Astrocyte (in vitro differentiated cells and primary cell): Measurements from ENCODE around the gene NRP1. TPM values are rescaled to one million over a fixed set of nuclear protein-coding genes. Genes with fewer than 3 reads are reported as not detected.

ENCODE experiments used
- DNase-seq: peaks from one replicate; pipeline ENCODE4 v3.0.0-alpha.2; 2010; ENCODE audit warnings: low read depth
- FAIRE-seq: peaks from 2 replicates; lab custom pipeline; 2011; peaks lifted over from hg19 to GRCh38; lab: Jason Lieb, UNC
- H2AFZ ChIP-seq: 2 replicates; pipeline ENCODE4 v1.6.0; 2012; ENCODE audit warnings: low read depth, low read length, inconsistent platforms
- H3K27ac ChIP-seq: 2 replicates; pipeline ENCODE4 v1.5.1; 2011; ENCODE audit warnings: low read depth, low read length, inconsistent platforms
- H3K27me3 ChIP-seq: 2 replicates; pipeline ENCODE4 v1.6.0; 2011; ENCODE audit warnings: low read length, inconsistent platforms; ENCODE audit not compliant: insufficient read depth
- H3K36me3 ChIP-seq: 2 replicates; pipeline ENCODE4 v1.5.1; 2011; ENCODE audit warnings: low read length, inconsistent platforms; ENCODE audit not compliant: insufficient read depth
- H3K4me1 ChIP-seq: 2 replicates; pipeline ENCODE4 v1.5.1; 2011; ENCODE audit warnings: low read length, inconsistent platforms; ENCODE audit not compliant: insufficient read depth
- H3K4me2 ChIP-seq: 2 replicates; pipeline ENCODE4 v1.6.0; 2012; ENCODE audit warnings: low read length, inconsistent platforms
- H3K4me3 ChIP-seq: 2 replicates; pipeline ENCODE4 v1.5.1; 2011; ENCODE audit warnings: low read depth, mild to moderate bottlenecking, low read length, inconsistent platforms; ENCODE audit not compliant: insufficient read depth
- H3K79me2 ChIP-seq: 2 replicates; pipeline ENCODE4 v1.6.0; 2012; ENCODE audit warnings: mild to moderate bottlenecking, low read length, inconsistent platforms; ENCODE audit not compliant: insufficient read depth
- H3K9ac ChIP-seq: 2 replicates; pipeline ENCODE4 v1.6.0; 2012; ENCODE audit warnings: mild to moderate bottlenecking, low read length, inconsistent platforms
- H3K9me3 ChIP-seq: 2 replicates; pipeline ENCODE4 v1.5.1; 2012; ENCODE audit warnings: low read depth, mild to moderate bottlenecking, low read length, inconsistent platforms; ENCODE audit not compliant: insufficient read depth
- H4K20me1 ChIP-seq: 2 replicates; pipeline ENCODE4 v1.6.0; 2012; ENCODE audit warnings: low read length, inconsistent platforms; ENCODE audit not compliant: insufficient read depth
- H3K27ac Mint-ChIP-seq: one replicate; pipeline ENCODE4 v1.8.0; 2021; ENCODE audit warnings: mild to moderate bottlenecking, mixed read lengths; ENCODE audit not compliant: unreplicated experiment
- H3K27me3 Mint-ChIP-seq: one replicate; pipeline ENCODE4 v1.8.0; 2021; ENCODE audit warnings: low read depth, mixed read lengths; ENCODE audit not compliant: unreplicated experiment
- H3K36me3 Mint-ChIP-seq: one replicate; pipeline ENCODE4 v1.8.0; 2021; ENCODE audit warnings: low read depth, mixed read lengths; ENCODE audit not compliant: unreplicated experiment
- H3K4me1 Mint-ChIP-seq: one replicate; pipeline ENCODE4 v1.8.0; 2021; ENCODE audit warnings: low read depth, mixed read lengths; ENCODE audit not compliant: unreplicated experiment
- H3K4me3 Mint-ChIP-seq: one replicate; pipeline ENCODE4 v1.8.0; 2021; ENCODE audit warnings: mild to moderate bottlenecking, moderate library complexity, mixed read lengths; ENCODE audit not compliant: unreplicated experiment
- H3K9me3 Mint-ChIP-seq: one replicate; pipeline ENCODE4 v1.8.0; 2021; ENCODE audit warnings: mild to moderate bottlenecking, mixed read lengths; ENCODE audit not compliant: unreplicated experiment
- CTCF ChIP-seq: IDR thresholded peaks from 2 replicates; pipeline ENCODE4 v1.5.1; 2011; ENCODE audit warnings: low read depth, mild to moderate bottlenecking, inconsistent platforms, low read length, moderate library complexity; ENCODE audit not compliant: insufficient read depth
- EZH2 ChIP-seq: IDR thresholded peaks from 2 replicates; pipeline ENCODE4 v1.6.1; 2012; ENCODE audit warnings: mild to moderate bottlenecking, low read length, inconsistent platforms; ENCODE audit not compliant: insufficient read depth
- total RNA-seq: library from RNA; stranded (reverse); gene quantifications from 2 replicates; pipeline ENCODE4 v1.2.1, GENCODE V29; 2021

Gene NRP1
- total RNA-seq, 1 donor from 2014 or later, result 59.4 TPM

- Mint-ChIP-seq H3K9me3 (no peaks in the 10 kb centered on the region), H3K4me1 (no peaks in the 10 kb centered on the region), H3K36me3 (no peaks in the 10 kb centered on the region), H3K4me3 (no peak overlapping the region), H3K27me3 (no peaks in the 10 kb centered on the region), H3K27ac (no peak overlapping the region)
- no peak for DNase-seq
- Histone ChIP-seq H3K4me2 (no peak overlapping the region), H3K4me1 (no peaks in the 10 kb centered on the region), H3K9ac (no peak overlapping the region), H3K27ac (no peak overlapping the region), H4K20me1 (no peaks in the 10 kb centered on the region), H3K4me3 (no peak overlapping the region), H3K36me3 (no peaks in the 10 kb centered on the region), H3K27me3 (no peaks in the 10 kb centered on the region), H3K9me3 (no peaks in the 10 kb centered on the region), H3K79me2 (no peaks in the 10 kb centered on the region), H2AFZ (no peak overlapping the region)
- TF ChIP-seq EZH2, result no peak
- TF ChIP-seq CTCF, result no peak
- no peak for FAIRE-seq
These were observed 23.5 kb upstream of the NRP1 start for GRCh38 chr10:33358016-33358415.

GRCh38 chr10:33355274-33355673 is 20.8 kb upstream of the NRP1 start:
- Histone ChIP-seq H3K27me3 (no peaks in the 10 kb centered on the region), H3K9me3 (no peaks in the 10 kb centered on the region), H3K27ac (no peak overlapping the region), H3K36me3 (no peaks in the 10 kb centered on the region), H3K79me2 (no peaks in the 10 kb centered on the region), H3K4me1 (peaks cover 7% of the 10 kb centered on the region), H3K4me3 (no peak overlapping the region), H4K20me1 (no peaks in the 10 kb centered on the region), H2AFZ (no peak overlapping the region), H3K9ac (no peak overlapping the region), H3K4me2 (no peak overlapping the region)
- no peaks in the 10 kb centered on the region for H3K9me3 Mint-ChIP-seq
- no peaks in the 10 kb centered on the region for H3K27me3 Mint-ChIP-seq
- H3K4me1 Mint-ChIP-seq, result peaks cover 6% of the 10 kb centered on the region
- DNase-seq, result no peak
- no peak overlapping the region for H3K27ac Mint-ChIP-seq
- H3K4me3 Mint-ChIP-seq, result no peak overlapping the region
- FAIRE-seq, result no peak
- TF ChIP-seq EZH2, result no peak
- TF ChIP-seq CTCF, result no peak
- H3K36me3 Mint-ChIP-seq, result no peaks in the 10 kb centered on the region

- no peak for DNase-seq
- no peaks in the 10 kb centered on the region for H3K9me3 Mint-ChIP-seq
- Histone ChIP-seq H3K27ac (no peak overlapping the region), H3K27me3 (no peaks in the 10 kb centered on the region), H3K4me3 (no peak overlapping the region), H2AFZ (no peak overlapping the region), H3K4me2 (no peak overlapping the region), H3K79me2 (no peaks in the 10 kb centered on the region), H3K9me3 (no peaks in the 10 kb centered on the region), H3K9ac (no peak overlapping the region), H3K36me3 (no peaks in the 10 kb centered on the region), H3K4me1 (peaks cover 7% of the 10 kb centered on the region), H4K20me1 (no peaks in the 10 kb centered on the region)
- TF ChIP-seq CTCF (no peak), EZH2 (no peak)
- H3K4me1 Mint-ChIP-seq, result peaks cover 6% of the 10 kb centered on the region
- H3K36me3 Mint-ChIP-seq, result no peaks in the 10 kb centered on the region
- no peak overlapping the region for H3K4me3 Mint-ChIP-seq
- no peak for FAIRE-seq
- H3K27me3 Mint-ChIP-seq, result no peaks in the 10 kb centered on the region
- H3K27ac Mint-ChIP-seq, result no peak overlapping the region
These were observed 19.4 kb upstream of the NRP1 start for GRCh38 chr10:33353853-33354252.
